HG03097 (cell line): ENCODE results near the gene DMRT2.

ENCODE experiments used
- ATAC-seq: cut with Tn5 transposase; IDR thresholded peaks from one replicate; pipeline ENCODE4 v1.9.1; 2021; ENCODE audit not compliant: unreplicated experiment, low FRiP score

The DMRT2 gene

GRCh38 chr9:1046639-1047572 is 3.3 kb upstream of the DMRT2 start:
- ATAC-seq: no peak

GRCh38 chr9:1047591-1048230 is 2.4 kb upstream of the DMRT2 start:
- no peak for ATAC-seq

GRCh38 chr9:1048231-1048619 is 1.9 kb upstream of the DMRT2 start:
- no peak for ATAC-seq

GRCh38 chr9:1048811-1049210 is 1.3 kb upstream of the DMRT2 start:
- no peak for ATAC-seq

GRCh38 chr9:1049641-1050040 is 516 bp upstream of the DMRT2 start:
- no peak for ATAC-seq

- ATAC-seq: no peak
These were observed 1.0 kb downstream of the DMRT2 start for GRCh38 chr9:1051210-1051583.

- no peak for ATAC-seq
These were observed 1.6 kb downstream of the DMRT2 start for GRCh38 chr9:1051584-1052275.

- no peak for ATAC-seq
These were observed 2.5 kb downstream of the DMRT2 start for GRCh38 chr9:1052365-1053281.

- ATAC-seq: no peak
These were observed 3.1 kb downstream of the DMRT2 start for GRCh38 chr9:1053282-1053621.

- no peak for ATAC-seq
These were observed 3.8 kb downstream of the DMRT2 start for GRCh38 chr9:1053986-1054425.

- no peak for ATAC-seq
These were observed 5.0 kb downstream of the DMRT2 start for GRCh38 chr9:1055166-1055565.

- no peak for ATAC-seq
These were observed 7.8 kb downstream of the DMRT2 start for GRCh38 chr9:1057910-1058309.

GRCh38 chr9:1058826-1059487 is 8.8 kb downstream of the DMRT2 start:
- ATAC-seq: no peak

GRCh38 chr9:1065130-1065529 is 15.0 kb downstream of the DMRT2 start:
- no peak for ATAC-seq

- no peak for ATAC-seq
These were observed 20.5 kb downstream of the DMRT2 start for GRCh38 chr9:1070692-1071091.

- ATAC-seq: no peak
These were observed 21.6 kb downstream of the DMRT2 start for GRCh38 chr9:1071730-1072129.

GRCh38 chr9:1073497-1073896 is 23.3 kb downstream of the DMRT2 start:
- ATAC-seq: no peak

- no peak for ATAC-seq
These were observed 27.5 kb downstream of the DMRT2 start for GRCh38 chr9:1077616-1078015.

GRCh38 chr9:1083325-1083913 is 33.3 kb downstream of the DMRT2 start:
- ATAC-seq: no peak

GRCh38 chr9:1085086-1085485 is 34.9 kb downstream of the DMRT2 start:
- no peak for ATAC-seq
